ENCODE measurements around the gene UVRAG. TPM values are rescaled to one million over a fixed set of nuclear protein-coding genes. Genes with fewer than 3 reads are reported as not detected.

Gene UVRAG
- total RNA-seq, 1 experiment from 2014 or later = 29.5 TPM

DNA sequence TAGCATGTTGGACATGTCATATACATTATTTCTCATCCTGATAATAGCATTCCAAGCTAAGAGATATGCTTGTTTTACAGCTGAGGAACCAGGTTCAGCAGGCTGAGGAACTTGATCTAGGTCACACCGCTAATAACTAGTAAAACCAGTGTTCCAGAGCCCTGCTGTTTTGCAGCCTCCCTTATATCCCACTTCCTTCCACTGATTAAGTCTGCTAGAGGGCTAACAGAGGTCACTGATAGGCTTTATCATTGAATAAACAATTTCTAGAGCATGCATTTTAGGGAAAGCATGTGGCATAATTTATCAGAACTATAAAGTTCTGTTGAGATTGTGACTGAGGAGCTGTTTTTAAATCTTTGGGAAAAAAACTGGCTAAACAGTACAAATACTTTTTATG is 54.0 kb downstream of the UVRAG start:
- Histone ChIP-seq H3K9me3 (ENCODE audit: control insufficient read depth, insufficient read depth, low read depth, low read length) (no peaks in the 10 kb centered on the region), H3K27ac (ENCODE audit: low read length) (no peak overlapping the region), H3K4me3 (ENCODE audit: low read depth in 2 of 2, low read length in 2 of 2) (no peak overlapping the region), H3K4me1 (ENCODE audit: control insufficient read depth, insufficient read depth, low read length) (peaks cover 7% of the 10 kb centered on the region), H3K27me3 (ENCODE audit: control insufficient read depth, insufficient read depth, low read length) (no peaks in the 10 kb centered on the region), H3K36me3 (ENCODE audit: control insufficient read depth, insufficient read depth, low read length) (no peaks in the 10 kb centered on the region)
- intact Hi-C loops (cut with micrococcal nuclease; ENCODE audit: unreplicated experiment) = loop anchor here (5.0 kb wide), 2 partner anchors 147 to 327 kb away; no protein-coding TSS in a partner anchor
- TF ChIP-seq, protein P1, sequence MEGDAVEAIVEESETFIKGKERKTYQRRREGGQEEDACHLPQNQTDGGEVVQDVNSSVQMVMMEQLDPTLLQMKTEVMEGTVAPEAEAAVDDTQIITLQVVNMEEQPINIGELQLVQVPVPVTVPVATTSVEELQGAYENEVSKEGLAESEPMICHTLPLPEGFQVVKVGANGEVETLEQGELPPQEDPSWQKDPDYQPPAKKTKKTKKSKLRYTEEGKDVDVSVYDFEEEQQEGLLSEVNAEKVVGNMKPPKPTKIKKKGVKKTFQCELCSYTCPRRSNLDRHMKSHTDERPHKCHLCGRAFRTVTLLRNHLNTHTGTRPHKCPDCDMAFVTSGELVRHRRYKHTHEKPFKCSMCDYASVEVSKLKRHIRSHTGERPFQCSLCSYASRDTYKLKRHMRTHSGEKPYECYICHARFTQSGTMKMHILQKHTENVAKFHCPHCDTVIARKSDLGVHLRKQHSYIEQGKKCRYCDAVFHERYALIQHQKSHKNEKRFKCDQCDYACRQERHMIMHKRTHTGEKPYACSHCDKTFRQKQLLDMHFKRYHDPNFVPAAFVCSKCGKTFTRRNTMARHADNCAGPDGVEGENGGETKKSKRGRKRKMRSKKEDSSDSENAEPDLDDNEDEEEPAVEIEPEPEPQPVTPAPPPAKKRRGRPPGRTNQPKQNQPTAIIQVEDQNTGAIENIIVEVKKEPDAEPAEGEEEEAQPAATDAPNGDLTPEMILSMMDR (IDR thresholded peaks at IDR 0.05) = no peak
- ChIA-PET POLR2A (no interaction called here), CTCF (interaction anchor here (2.8 kb wide), 1 partner anchor 66 kb away, joined by 12 read pairs; no protein-coding TSS in a partner anchor)
- ATAC-seq (no peak), DNase-seq (ENCODE audit: low read depth, low spot score) (no peak)
- BruUV-seq (replicated peaks) = no TSS peak
- in situ Hi-C loops (cut with HindIII; ENCODE audit: low pct_unique_long_range_greater_than_20kb, low sequenced_read_pairs) = no loop called here

- H3K4me3 ChIP-seq (ENCODE audit: low read depth in 2 of 2, low read length in 2 of 2) = no peak overlapping the region
- H3K4me1 ChIP-seq (ENCODE audit: control insufficient read depth, insufficient read depth, low read length) = peaks cover 7% of the 10 kb centered on the region
- DNase-seq (ENCODE audit: low read depth, low spot score) (no peak), ATAC-seq (no peak)
- H3K27ac ChIP-seq (ENCODE audit: low read length) = no peak overlapping the region
- no peaks in the 10 kb centered on the region for H3K27me3 ChIP-seq (ENCODE audit: control insufficient read depth, insufficient read depth, low read length)
- ChIA-PET CTCF (interaction anchor here (0.6 kb wide), 1 partner anchor 23 kb away, joined by 5 read pairs; no protein-coding TSS in a partner anchor), POLR2A (no interaction called here)
- intact Hi-C loops (cut with micrococcal nuclease; ENCODE audit: unreplicated experiment) (loop anchor here (5.0 kb wide), 2 partner anchors 148 to 328 kb away; no protein-coding TSS in a partner anchor), in situ Hi-C loops (cut with HindIII; ENCODE audit: low pct_unique_long_range_greater_than_20kb, low sequenced_read_pairs) (no loop called here)
- no peaks in the 10 kb centered on the region for H3K9me3 ChIP-seq (ENCODE audit: control insufficient read depth, insufficient read depth, low read depth, low read length)
- TF ChIP-seq, protein P2, sequence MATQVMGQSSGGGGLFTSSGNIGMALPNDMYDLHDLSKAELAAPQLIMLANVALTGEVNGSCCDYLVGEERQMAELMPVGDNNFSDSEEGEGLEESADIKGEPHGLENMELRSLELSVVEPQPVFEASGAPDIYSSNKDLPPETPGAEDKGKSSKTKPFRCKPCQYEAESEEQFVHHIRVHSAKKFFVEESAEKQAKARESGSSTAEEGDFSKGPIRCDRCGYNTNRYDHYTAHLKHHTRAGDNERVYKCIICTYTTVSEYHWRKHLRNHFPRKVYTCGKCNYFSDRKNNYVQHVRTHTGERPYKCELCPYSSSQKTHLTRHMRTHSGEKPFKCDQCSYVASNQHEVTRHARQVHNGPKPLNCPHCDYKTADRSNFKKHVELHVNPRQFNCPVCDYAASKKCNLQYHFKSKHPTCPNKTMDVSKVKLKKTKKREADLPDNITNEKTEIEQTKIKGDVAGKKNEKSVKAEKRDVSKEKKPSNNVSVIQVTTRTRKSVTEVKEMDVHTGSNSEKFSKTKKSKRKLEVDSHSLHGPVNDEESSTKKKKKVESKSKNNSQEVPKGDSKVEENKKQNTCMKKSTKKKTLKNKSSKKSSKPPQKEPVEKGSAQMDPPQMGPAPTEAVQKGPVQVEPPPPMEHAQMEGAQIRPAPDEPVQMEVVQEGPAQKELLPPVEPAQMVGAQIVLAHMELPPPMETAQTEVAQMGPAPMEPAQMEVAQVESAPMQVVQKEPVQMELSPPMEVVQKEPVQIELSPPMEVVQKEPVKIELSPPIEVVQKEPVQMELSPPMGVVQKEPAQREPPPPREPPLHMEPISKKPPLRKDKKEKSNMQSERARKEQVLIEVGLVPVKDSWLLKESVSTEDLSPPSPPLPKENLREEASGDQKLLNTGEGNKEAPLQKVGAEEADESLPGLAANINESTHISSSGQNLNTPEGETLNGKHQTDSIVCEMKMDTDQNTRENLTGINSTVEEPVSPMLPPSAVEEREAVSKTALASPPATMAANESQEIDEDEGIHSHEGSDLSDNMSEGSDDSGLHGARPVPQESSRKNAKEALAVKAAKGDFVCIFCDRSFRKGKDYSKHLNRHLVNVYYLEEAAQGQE (IDR thresholded peaks at IDR 0.05; ENCODE audit: insufficient read depth in 1 of 2, low read depth in 2 of 2, low read length in 1 of 2) = no peak
- TF ChIP-seq SIN3A (IDR thresholded peaks at IDR 0.05; ENCODE audit: borderline replicate concordance, insufficient read depth, low read depth, low read length) (no peak), TCF7L2 (IDR thresholded peaks at IDR 0.05; ENCODE audit: low read depth, low read length) (no peak)
- no peaks in the 10 kb centered on the region for H3K36me3 ChIP-seq (ENCODE audit: control insufficient read depth, insufficient read depth, low read length)
- no TSS peak for BruUV-seq (replicated peaks)
Measured at GRCh38 chr11:75869661-75870455, 54.8 kb downstream of the UVRAG start.

DNA sequence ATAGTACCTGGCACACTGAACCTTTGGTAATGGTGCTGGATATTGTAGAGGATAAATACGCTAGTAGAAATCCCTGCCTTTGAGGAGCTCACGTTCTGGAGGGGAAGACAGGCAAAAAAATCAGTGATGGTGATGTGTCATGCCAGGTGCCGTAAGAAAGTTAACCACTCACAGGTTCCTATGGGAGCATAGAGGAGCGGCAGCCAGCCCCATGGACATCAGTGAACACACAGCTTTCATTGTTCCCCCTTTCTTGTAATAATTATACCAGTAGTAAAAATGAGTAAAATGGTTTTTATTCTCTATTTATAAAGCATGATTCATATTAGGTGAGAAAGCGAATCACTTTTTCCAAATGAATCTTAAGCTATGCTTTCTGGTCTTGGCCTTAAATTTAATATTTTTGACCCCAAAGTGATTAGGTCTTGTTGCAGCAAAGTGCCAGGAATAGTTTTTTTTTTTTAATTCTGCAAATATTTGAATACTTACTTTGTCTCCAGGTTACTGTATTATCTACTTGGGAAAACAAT is 57.9 kb downstream of the UVRAG start:
- ChIA-PET CTCF (no interaction called here), POLR2A (interaction anchor here (0.7 kb wide), 1 partner anchor 114 kb away, joined by 3 read pairs; no protein-coding TSS in a partner anchor)
- DNase-seq (ENCODE audit: low read depth, low spot score) (no peak), ATAC-seq (no peak)
- Histone ChIP-seq H3K4me3 (ENCODE audit: low read depth in 2 of 2, low read length in 2 of 2) (no peak overlapping the region), H3K9me3 (ENCODE audit: control insufficient read depth, insufficient read depth, low read depth, low read length) (no peaks in the 10 kb centered on the region), H3K27ac (ENCODE audit: low read length) (no peak overlapping the region), H3K36me3 (ENCODE audit: control insufficient read depth, insufficient read depth, low read length) (no peaks in the 10 kb centered on the region), H3K27me3 (ENCODE audit: control insufficient read depth, insufficient read depth, low read length) (no peaks in the 10 kb centered on the region), H3K4me1 (ENCODE audit: control insufficient read depth, insufficient read depth, low read length) (peaks cover 7% of the 10 kb centered on the region)
- in situ Hi-C loops (cut with HindIII; ENCODE audit: low pct_unique_long_range_greater_than_20kb, low sequenced_read_pairs) (no loop called here), intact Hi-C loops (cut with micrococcal nuclease; ENCODE audit: unreplicated experiment) (no loop called here)
- no TSS peak for BruUV-seq (replicated peaks)
- TF ChIP-seq, protein P2 (IDR thresholded peaks at IDR 0.05; ENCODE audit: insufficient read depth in 1 of 2, low read depth in 2 of 2, low read length in 1 of 2) = no peak
- TF ChIP-seq, protein P1 (IDR thresholded peaks at IDR 0.05) = no peak
- TF ChIP-seq POLR2AphosphoS5 (IDR thresholded peaks at IDR 0.05; ENCODE audit: low read depth, low read length) = no peak
- no peak for TF ChIP-seq TCF7L2 (IDR thresholded peaks at IDR 0.05; ENCODE audit: low read depth, low read length)
- no peak for TF ChIP-seq SIN3A (IDR thresholded peaks at IDR 0.05; ENCODE audit: borderline replicate concordance, insufficient read depth, low read depth, low read length)

All from Panc1 (cell line).